Measurements from ENCODE around the gene BFSP1.

The BFSP1 gene

DNA sequence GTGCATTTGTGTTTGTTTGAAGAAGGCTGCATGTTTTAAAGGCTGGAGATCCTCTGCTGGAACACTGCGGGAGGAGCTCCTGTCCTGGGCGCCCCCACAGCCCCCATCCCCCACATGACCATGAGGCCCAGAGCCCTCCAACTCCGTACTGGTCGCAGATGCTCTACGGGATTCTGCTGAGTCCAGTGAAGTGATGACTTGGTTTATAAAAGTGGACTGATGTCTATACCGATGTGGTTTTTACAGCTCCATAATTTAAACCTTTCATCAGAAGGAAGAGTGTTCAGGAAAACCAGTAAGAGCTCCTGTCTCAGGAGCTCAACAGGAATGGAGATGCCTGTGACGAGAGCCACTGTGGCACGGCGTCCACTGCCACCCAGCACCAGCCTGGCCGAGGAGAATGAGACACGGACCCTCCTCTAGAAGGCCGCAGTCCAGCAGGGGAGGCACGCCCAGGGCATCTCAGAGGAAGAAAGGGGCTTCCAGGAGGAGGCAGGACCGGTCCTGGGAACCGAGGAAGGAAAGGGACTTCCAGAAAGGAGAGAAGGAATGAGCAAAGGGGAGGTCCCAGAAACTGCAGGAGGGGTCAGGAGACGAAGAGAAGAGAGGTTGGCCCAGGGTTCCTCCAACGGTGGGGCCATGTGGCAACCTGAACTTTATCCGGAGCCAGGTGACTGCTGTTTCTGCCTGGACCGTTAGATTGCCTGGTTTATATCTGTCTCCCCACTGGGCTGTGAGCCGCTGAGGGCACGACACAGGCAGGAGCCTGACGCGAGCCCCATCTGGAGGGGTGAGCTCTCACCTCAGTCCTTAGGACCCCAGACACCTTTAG lies 26.9 kb downstream of the BFSP1 start:
- Mint-ChIP-seq H3K4me1 (peaks cover 4% of the 10 kb centered on the region), H3K27ac (peak overlapping the region in 2 of 3 experiments; percentile 39 to 84), H3K4me3 (peak overlapping the region; percentile 80 to 86 (median 86)), H3K27me3 (ENCODE audit: low read depth) (peaks cover 9% of the 10 kb centered on the region), H3K36me3 (ENCODE audit: low read depth) (no peaks in the 10 kb centered on the region), H3K9me3 (no peaks in the 10 kb centered on the region)
- no peak for TF ChIP-seq CTCF (IDR thresholded peaks at IDR 0.05; ENCODE audit: unreplicated experiment in 3 of 3)

DNA sequence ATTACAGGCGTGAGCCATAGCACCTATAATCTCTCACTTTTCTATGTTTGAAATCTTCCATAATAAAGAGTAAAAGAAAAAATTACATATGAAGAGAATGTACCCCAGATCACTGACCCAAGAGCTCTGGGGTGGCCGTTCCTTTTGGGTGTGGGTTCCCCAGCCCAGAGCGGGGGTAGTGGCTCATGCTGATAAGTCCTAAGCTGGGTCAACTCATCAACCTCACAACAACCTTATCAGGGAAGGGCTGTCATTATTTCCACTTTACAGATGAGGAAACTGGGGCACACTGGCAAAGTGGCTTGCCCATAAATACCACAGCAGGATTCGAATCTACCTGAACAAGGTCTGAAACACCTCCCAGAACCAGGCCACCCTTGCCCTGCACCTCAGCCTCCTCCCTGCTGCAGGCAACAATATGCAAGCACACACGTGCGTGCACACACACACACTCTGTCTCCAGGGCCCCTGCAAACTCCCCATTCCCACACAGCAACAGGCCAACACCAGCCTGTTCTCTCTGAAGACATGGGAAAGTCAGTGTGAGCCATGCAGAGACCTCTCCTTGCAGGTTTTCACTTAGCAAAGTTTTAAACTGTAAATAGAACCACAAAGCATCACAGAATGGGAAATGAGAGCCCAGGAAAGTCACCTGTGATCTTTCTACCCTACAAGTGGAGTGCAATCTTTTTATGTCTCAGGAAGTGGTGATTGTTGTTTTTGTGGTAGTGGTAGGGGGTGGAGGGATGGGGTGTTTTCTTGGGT lies 27.7 kb downstream of the BFSP1 start:
- no peak overlapping the region for H3K27ac Mint-ChIP-seq
- H3K4me3 Mint-ChIP-seq, result no peak overlapping the region

DNA sequence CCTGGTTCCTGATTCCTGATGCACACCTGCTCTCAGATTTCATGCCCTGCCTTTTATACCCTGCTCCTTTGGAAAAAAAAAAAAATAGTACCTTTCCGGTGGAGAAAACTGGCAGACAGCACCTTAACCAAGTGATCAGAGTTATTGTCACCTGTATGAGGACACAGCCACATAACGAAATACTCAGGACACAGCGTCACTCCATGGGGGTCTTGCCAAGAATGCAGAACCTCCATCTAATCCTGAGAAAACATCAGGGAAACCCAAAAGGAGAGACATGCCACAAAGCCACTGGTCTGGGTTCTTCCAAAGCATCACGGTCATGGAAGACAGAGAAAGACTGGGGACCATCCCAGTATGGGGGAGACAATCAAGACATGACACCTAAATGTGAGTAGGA lies 29.1 kb downstream of the BFSP1 start:
- peaks cover 9% of the 10 kb centered on the region for H3K27me3 Mint-ChIP-seq (ENCODE audit: low read depth)
- H3K36me3 Mint-ChIP-seq (ENCODE audit: low read depth), result no peaks in the 10 kb centered on the region
- H3K4me1 Mint-ChIP-seq, result peaks cover 20% of the 10 kb centered on the region
- H3K4me3 Mint-ChIP-seq, result no peak overlapping the region
- H3K27ac Mint-ChIP-seq, result no peak overlapping the region
- no peak for TF ChIP-seq CTCF (IDR thresholded peaks at IDR 0.05; ENCODE audit: unreplicated experiment in 3 of 3)
- H3K9me3 Mint-ChIP-seq, result no peaks in the 10 kb centered on the region

More for the DNA sequence above, 27.7 kb downstream of the BFSP1 start:
- Mint-ChIP-seq H3K9me3 (no peaks in the 10 kb centered on the region), H3K27me3 (ENCODE audit: low read depth) (peaks cover 9% of the 10 kb centered on the region), H3K4me1 (peaks cover 10% of the 10 kb centered on the region), H3K36me3 (ENCODE audit: low read depth) (no peaks in the 10 kb centered on the region)
- TF ChIP-seq CTCF (IDR thresholded peaks at IDR 0.05; ENCODE audit: unreplicated experiment in 3 of 3), result no peak

GRCh38 chr20:17501701-17502100 lies 29.5 kb downstream of the BFSP1 start:
- no peak for TF ChIP-seq CTCF (IDR thresholded peaks at IDR 0.05; ENCODE audit: unreplicated experiment in 3 of 3)
- no peak overlapping the region for H3K27ac Mint-ChIP-seq
- no peak overlapping the region for H3K4me3 Mint-ChIP-seq
- H3K4me1 Mint-ChIP-seq, result peaks cover 23% of the 10 kb centered on the region
- peaks cover 9% of the 10 kb centered on the region for H3K27me3 Mint-ChIP-seq (ENCODE audit: low read depth)
- no peaks in the 10 kb centered on the region for H3K9me3 Mint-ChIP-seq
- H3K36me3 Mint-ChIP-seq (ENCODE audit: low read depth), result no peaks in the 10 kb centered on the region

DNA sequence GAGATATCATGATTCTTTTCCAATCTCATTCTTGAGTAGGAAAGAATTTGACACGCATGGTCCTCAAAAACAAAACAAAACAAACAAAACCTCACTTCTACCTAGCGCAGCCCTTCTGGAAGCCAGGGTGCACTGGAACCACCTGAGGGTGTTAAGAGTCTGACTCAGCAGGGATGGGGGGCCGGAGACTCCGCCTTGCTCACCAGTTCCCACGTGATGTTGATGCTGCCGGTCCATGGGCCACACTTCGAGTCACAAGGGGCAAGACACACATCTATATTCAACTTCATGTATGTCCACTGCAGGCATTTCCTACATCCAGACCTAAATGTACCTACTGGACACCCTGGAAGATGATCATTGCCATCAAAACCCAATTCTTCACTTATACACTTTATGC lies 30.4 kb downstream of the BFSP1 start:
- peaks cover 25% of the 10 kb centered on the region for H3K4me1 Mint-ChIP-seq
- no peaks in the 10 kb centered on the region for H3K9me3 Mint-ChIP-seq
- TF ChIP-seq CTCF (IDR thresholded peaks at IDR 0.05; ENCODE audit: unreplicated experiment in 3 of 3), result no peak
- H3K36me3 Mint-ChIP-seq (ENCODE audit: low read depth), result no peaks in the 10 kb centered on the region
- H3K4me3 Mint-ChIP-seq, result no peak overlapping the region
- H3K27me3 Mint-ChIP-seq (ENCODE audit: low read depth), result peaks cover 9% of the 10 kb centered on the region
- no peak overlapping the region for H3K27ac Mint-ChIP-seq

All from nephron (organoid).